Sigmoid colon (tissue), 7 donors: Measurements from ENCODE around the gene BRSK2. TPM values are rescaled to one million over a fixed set of nuclear protein-coding genes. Genes with fewer than 3 reads are reported as not detected.
"Not testable (repeated sequence)": the region's sequence is repeated elsewhere in the genome, so short reads cannot be mapped to it uniquely, and the experiment has no call there.

Source experiments
- DNase-seq: peaks from one replicate; pipeline ENCODE4 v3.0.0-alpha.2; 2019
- H3K27ac ChIP-seq, 4 donors: fragments of 200-600 bp; sonication (generic); one replicate each; pipeline ENCODE4 v1.5.1; 2016 to 2019; ENCODE audit warnings: mild to moderate bottlenecking in 1 of 4
- H3K27me3 ChIP-seq, 3 donors: fragments of 200-600 bp; sonication (generic); one replicate each; pipeline ENCODE4 v1.5.1; 2019; ENCODE audit warnings: mild to moderate bottlenecking in 1 of 3
- H3K36me3 ChIP-seq, 4 donors: fragments of 200-600 bp; sonication (generic); one replicate each; pipeline ENCODE4 v1.5.1; 2016 to 2019
- H3K4me1 ChIP-seq, 4 donors: fragments of 200-600 bp; sonication (generic); one replicate each; pipeline ENCODE4 v1.5.1; 2017 to 2019
- H3K4me3 ChIP-seq, 4 donors: fragments of 200-600 bp; sonication (generic); one replicate each; pipeline ENCODE4 v1.5.1; 2017 to 2019; ENCODE audit warnings: mild to moderate bottlenecking in 2 of 4, moderate library complexity in 1 of 4
- H3K9me3 ChIP-seq, 4 donors: fragments of 200-600 bp in 3 of 4; sonication (generic) in 3 of 4; one replicate each; pipeline versions ENCODE4 v1.5.1 to v1.6.1; 2013 to 2019
- EP300 ChIP-seq, 4 donors: sonication (generic); formaldehyde crosslinking; IDR thresholded peaks; one replicate each; pipeline ENCODE4 v1.6.1; 2017; ENCODE audit warnings: antibody characterized with exemption in 4 of 4
- POLR2A ChIP-seq, 2 donors: fragments of 450-650 bp; IDR thresholded peaks; one replicate each; pipeline ENCODE4 v1.6.1; 2016; ENCODE audit warnings: antibody characterized with exemption in 2 of 2, mild to moderate bottlenecking in 2 of 2, moderate library complexity in 2 of 2
- POLR2AphosphoS5 ChIP-seq, 4 donors: sonication (generic); formaldehyde crosslinking; IDR thresholded peaks; one replicate each; pipeline ENCODE4 v1.6.1; 2017; ENCODE audit warnings: antibody characterized with exemption in 4 of 4
- WGBS, 2 donors: extraction: QIAGEN DNeasy Blood & Tissue Kit; methylation state at CpG; one replicate each; pipeline ENCODE4 v1.1.7; 2013; 5-methylcytosine and 5-hydroxymethylcytosine counted together
- intact Hi-C: fragments of 100-400 bp; cut with DNase I; formaldehyde crosslinking; loops from one replicate; pipeline ENCODE4 v1.15.1; 2023
- polyA plus RNA-seq, 3 donors: library from polyadenylated mRNA; stranded (reverse); fragments of 200-250 nt; gene quantifications; one replicate each; pipeline ENCODE4 v1.2.3, GENCODE V29; 2013
- total RNA-seq, 4 donors: library from RNA; depleted of rRNA; stranded (reverse); fragments of >200 nt; gene quantifications; one replicate each; pipeline ENCODE4 v1.1.0, GENCODE V29; 2016
- TF ChIP-seq, protein P1 (sequence below), 4 experiments: fragments of 450-650 bp in 3 of 4; fragments of 200-600 bp in 1 of 4; IDR thresholded peaks; one replicate each; pipeline ENCODE4 v1.5.1; 2016 to 2019; ENCODE audit warnings: antibody characterized with exemption in 4 of 4, mild to moderate bottlenecking in 3 of 4, moderate library complexity in 2 of 4
- donor health status: healthy with polysubstance abuse.
- donor health status: Bipolar disorder and iron deficiency.
- donor health status: healthy.

The BRSK2 gene
- total and polyA plus RNA-seq, 7 donors: 1.7 to 3.2 (median 1.9) TPM; not detected in 2

DNA sequence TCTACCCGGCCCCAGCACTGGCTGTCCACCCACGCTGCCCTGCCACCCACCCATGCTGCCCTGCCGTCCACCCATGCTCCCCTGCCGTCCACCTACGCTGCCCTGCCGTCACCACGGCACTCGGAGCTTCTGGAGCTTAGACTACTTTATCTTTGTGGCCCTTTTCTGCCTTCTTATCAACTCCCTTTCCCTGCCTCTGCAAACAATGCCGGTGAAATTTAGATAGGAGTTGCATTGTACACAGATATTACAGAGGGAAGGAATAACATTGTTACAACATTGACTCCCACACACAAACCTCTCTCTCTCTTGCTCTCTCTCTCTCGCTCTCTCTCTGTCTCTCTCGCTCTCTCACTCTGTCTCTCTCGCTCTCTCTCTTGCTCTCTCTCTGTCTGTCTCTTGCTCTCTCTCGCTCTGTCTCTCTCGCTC lies 33.7 kb upstream of the BRSK2 start:
- WGBS, 2 donors: 20 to 53% methylated on average over 14 of the region's 14 CpGs
- no peaks in the 10 kb centered on the region for H3K9me3 ChIP-seq
- no peak overlapping the region for H3K27ac ChIP-seq
- H3K27me3 ChIP-seq: peaks cover 0 to 12% (median 0%) of the 10 kb centered on the region in 3 donors
- intact Hi-C loops: no loop called here
- no peaks in the 10 kb centered on the region for H3K4me1 ChIP-seq
- H3K36me3 ChIP-seq: no peaks in the 10 kb centered on the region
- no peak for DNase-seq
- H3K4me3 ChIP-seq: no peak overlapping the region
- TF ChIP-seq, protein P1, sequence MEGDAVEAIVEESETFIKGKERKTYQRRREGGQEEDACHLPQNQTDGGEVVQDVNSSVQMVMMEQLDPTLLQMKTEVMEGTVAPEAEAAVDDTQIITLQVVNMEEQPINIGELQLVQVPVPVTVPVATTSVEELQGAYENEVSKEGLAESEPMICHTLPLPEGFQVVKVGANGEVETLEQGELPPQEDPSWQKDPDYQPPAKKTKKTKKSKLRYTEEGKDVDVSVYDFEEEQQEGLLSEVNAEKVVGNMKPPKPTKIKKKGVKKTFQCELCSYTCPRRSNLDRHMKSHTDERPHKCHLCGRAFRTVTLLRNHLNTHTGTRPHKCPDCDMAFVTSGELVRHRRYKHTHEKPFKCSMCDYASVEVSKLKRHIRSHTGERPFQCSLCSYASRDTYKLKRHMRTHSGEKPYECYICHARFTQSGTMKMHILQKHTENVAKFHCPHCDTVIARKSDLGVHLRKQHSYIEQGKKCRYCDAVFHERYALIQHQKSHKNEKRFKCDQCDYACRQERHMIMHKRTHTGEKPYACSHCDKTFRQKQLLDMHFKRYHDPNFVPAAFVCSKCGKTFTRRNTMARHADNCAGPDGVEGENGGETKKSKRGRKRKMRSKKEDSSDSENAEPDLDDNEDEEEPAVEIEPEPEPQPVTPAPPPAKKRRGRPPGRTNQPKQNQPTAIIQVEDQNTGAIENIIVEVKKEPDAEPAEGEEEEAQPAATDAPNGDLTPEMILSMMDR (IDR thresholded peaks at IDR 0.05): no peak
- no peak for TF ChIP-seq POLR2AphosphoS5 (IDR thresholded peaks at IDR 0.05)
- no peak for TF ChIP-seq POLR2A (IDR thresholded peaks at IDR 0.05)

DNA sequence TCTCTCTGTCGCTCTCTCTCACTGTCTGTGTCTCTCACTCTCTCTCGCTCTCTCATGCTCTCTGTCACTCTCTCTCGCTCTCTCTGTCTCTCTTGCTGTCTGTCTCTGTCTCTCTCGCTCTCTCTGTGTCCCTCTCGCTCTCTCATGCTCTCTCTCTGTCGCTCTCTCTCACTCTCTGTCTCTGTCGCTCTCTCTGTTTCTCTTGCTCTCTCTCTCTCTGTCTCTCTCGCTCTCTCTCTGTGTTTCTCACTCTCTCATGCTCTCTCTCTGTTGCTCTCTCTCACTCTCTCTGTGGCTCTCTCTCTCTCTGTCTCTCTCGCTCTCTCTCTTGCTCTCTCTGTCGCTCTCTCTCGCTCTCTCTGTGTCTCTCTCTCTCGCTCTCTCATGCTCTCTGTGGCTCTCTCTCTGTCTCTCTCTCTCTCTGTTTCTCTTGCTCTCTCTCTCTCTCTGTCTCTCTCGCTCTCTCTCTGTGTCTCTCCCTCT lies 33.2 kb upstream of the BRSK2 start:
- WGBS, 2 donors: 80 to 88% methylated on average over 13 of the region's 13 CpGs

DNA sequence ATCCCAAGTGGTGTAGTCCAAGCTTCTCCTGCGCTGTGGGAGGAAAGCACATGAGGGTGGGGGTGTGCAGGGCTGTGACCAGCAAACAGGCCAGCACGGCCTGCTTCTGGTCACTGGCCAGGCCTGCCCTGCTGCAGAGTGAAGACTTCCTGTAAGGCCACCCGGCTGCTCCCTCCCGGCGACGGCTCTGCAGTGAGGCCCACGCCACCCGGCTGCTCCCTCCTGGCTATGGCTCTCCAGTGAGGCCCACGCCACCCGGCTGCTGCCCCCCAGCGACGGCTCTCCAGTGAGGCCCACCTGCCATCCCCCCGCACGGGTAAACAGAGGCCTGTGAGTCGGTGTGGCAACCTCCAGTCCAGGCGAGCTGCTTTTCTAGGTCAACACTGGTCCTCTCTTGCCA lies 31.4 kb upstream of the BRSK2 start:
- no peak for DNase-seq
- TF ChIP-seq, protein P1 (IDR thresholded peaks at IDR 0.05): no peak
- TF ChIP-seq POLR2A (IDR thresholded peaks at IDR 0.05): no peak
- no peak for TF ChIP-seq EP300 (IDR thresholded peaks at IDR 0.05)
- no peak for TF ChIP-seq POLR2AphosphoS5 (IDR thresholded peaks at IDR 0.05)
- WGBS, 2 donors: 38 to 49% methylated on average over 16 of the region's 16 CpGs
- no peaks in the 10 kb centered on the region for H3K4me1 ChIP-seq
- no peaks in the 10 kb centered on the region for H3K36me3 ChIP-seq
- H3K4me3 ChIP-seq: no peak overlapping the region
- H3K27me3 ChIP-seq: peaks cover 0 to 12% (median 0%) of the 10 kb centered on the region in 3 donors
- no peaks in the 10 kb centered on the region for H3K9me3 ChIP-seq
- intact Hi-C loops: no loop called here
- no peak overlapping the region for H3K27ac ChIP-seq

More for the DNA sequence above, 33.2 kb upstream of the BRSK2 start:
- Histone ChIP-seq H3K4me1 (no peaks in the 10 kb centered on the region), H3K9me3 (no peaks in the 10 kb centered on the region), H3K27ac (no peak overlapping the region), H3K36me3 (no peaks in the 10 kb centered on the region), H3K27me3 (peaks cover 0 to 12% (median 0%) of the 10 kb centered on the region in 3 donors), H3K4me3 (no peak overlapping the region)
- intact Hi-C loops: no loop called here
- no peak for DNase-seq
- TF ChIP-seq POLR2A (IDR thresholded peaks at IDR 0.05) (no peak), EP300 (IDR thresholded peaks at IDR 0.05) (no peak), POLR2AphosphoS5 (IDR thresholded peaks at IDR 0.05) (no peak)
- TF ChIP-seq, protein P1 (IDR thresholded peaks at IDR 0.05): no peak

DNA sequence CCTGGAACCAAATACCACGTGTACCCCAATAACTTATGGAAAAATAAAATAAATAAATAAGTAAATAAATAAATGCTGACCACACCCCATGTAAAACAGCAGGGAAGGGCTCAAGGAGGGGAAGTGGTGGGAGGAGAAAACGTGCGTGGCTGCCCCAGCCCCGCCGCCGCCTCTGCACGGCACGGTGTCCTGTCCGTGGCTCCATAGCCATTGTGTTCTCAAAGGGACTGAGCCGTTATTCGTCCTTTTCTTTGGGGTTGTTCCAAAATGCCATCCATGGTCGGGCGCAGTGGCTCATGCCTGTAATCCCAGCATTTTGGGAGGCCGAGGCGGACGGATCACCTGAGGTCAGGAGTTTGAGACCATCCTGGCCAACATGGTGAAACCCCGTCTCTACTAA lies 30.8 kb upstream of the BRSK2 start:
- DNase-seq, H3K4me1 ChIP-seq: not testable (repeated sequence)
- WGBS, 2 donors: 83 to 90% methylated on average over 17 of the region's 17 CpGs

DNA sequence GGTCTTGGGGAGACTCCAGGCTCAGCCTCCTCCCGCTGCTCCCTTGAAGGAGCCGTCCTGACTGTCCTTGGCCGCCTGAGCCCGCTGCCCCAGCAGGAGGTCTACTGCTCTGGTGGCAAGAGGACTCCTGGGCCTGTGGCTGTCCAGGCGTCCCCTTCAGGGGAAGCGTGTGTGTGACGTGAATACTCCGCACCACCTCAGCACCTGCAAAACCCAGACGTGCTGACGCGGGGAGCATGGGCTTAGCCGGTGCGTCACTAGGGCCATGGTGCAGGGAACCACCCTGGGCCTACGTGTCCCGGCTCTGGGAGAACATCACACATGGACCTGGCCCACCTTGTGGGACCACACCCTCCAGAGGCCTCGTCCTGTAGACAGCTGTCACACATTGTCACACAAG lies 30.2 kb upstream of the BRSK2 start:
- H3K27me3 ChIP-seq: peaks cover 0 to 3% (median 0%) of the 10 kb centered on the region in 3 donors
- intact Hi-C loops: no loop called here
- peaks cover 0 to 3% (median 0%) of the 10 kb centered on the region in 4 donors for H3K9me3 ChIP-seq
- H3K36me3 ChIP-seq: no peaks in the 10 kb centered on the region
- TF ChIP-seq POLR2A (IDR thresholded peaks at IDR 0.05): no peak
- no peak for TF ChIP-seq POLR2AphosphoS5 (IDR thresholded peaks at IDR 0.05)
- TF ChIP-seq, protein P1 (IDR thresholded peaks at IDR 0.05): no peak
- TF ChIP-seq EP300 (IDR thresholded peaks at IDR 0.05): no peak
- H3K4me1 ChIP-seq: no peaks in the 10 kb centered on the region
- H3K27ac ChIP-seq: no peak overlapping the region
- no peak for DNase-seq
- 88 to 94% methylated on average over 16 of the region's 16 CpGs for WGBS, 2 donors
- H3K4me3 ChIP-seq: no peak overlapping the region

More for the DNA sequence above, 30.8 kb upstream of the BRSK2 start:
- H3K27ac ChIP-seq, H3K36me3 ChIP-seq, intact Hi-C loops, H3K27me3 ChIP-seq, H3K9me3 ChIP-seq, H3K4me3 ChIP-seq: not testable (repeated sequence)
